GM15510 (cell line): Measurements from ENCODE around the gene BOD1L1.

ENCODE experiments used
- POLR2A ChIP-seq: IDR thresholded peaks from 3 replicates; pipeline ENCODE4 v1.6.1; 2011; ENCODE audit warnings: borderline replicate concordance; ENCODE audit not compliant: insufficient read length; ENCODE audit errors: extremely low read depth

The BOD1L1 gene

GRCh38 chr4:13641084-13641483, 13.6 kb upstream of the BOD1L1 start:
- no peak for TF ChIP-seq POLR2A

GRCh38 chr4:13640149-13640940, 12.8 kb upstream of the BOD1L1 start:
- TF ChIP-seq POLR2A, result no peak

DNA sequence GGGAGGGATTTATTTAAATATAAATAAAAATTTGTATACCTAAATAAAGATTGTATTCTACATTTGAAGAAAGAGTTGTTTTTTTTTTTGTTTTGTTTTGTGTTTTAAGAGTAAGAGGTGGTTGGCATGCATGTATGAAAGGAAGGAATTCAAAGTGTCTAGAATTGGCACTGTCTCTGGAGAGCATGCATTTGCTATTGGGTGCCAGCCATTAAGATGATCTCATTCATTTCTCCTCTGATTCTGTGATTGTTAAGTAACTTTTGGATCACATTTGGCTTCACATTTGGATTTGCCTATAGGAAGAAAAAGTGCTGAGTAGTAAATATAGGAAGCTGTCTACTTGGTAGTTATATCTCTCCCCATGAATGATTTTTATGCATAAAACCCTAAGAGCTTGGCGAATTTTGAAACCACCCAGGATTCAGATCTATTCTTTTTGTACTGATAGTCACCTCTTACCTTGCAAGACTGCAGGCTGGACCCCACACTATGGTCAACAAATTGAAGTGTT, 7.8 kb upstream of the BOD1L1 start:
- no peak for TF ChIP-seq POLR2A

DNA sequence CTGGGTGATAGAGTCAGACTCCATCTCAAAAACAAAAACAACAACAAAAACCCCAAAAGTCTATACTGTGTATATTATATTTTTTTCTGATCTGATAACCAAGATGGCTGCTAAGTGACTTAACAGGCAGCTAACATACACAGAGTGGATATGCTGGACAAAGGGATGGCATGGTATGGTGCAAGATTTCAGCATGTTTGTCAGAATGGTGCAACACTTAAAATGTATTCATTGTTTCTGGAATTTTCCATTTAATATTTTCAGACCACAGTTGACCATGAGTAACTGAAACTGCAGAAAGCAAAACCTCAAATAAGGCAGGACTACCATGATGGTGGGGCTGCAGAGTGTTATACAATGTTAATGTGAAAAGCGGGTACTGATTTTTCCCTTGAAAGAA, 6.1 kb upstream of the BOD1L1 start:
- no peak for TF ChIP-seq POLR2A

DNA sequence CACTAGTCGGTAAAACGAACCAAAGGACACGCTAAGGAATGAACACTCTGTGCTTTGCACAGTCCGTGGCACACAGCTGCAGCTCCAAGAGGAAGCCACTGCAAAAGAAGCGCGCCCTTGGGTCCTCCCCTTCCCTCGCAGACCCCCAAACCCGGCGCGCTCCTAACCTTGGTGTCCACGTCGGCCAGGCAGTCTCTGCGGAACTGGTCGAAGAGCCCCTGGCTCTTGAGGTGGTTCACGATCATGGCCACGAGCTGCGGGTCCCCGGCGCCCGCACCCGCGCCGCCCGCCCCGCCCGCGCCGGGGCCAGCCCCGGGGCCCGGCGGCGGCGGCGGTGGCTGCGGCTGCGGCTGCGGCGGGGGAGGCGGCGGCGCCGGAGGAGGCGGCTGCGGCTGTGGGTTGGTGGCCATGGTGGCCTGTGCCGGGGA, 333 bp downstream of the BOD1L1 start:
- no peak for TF ChIP-seq POLR2A

DNA sequence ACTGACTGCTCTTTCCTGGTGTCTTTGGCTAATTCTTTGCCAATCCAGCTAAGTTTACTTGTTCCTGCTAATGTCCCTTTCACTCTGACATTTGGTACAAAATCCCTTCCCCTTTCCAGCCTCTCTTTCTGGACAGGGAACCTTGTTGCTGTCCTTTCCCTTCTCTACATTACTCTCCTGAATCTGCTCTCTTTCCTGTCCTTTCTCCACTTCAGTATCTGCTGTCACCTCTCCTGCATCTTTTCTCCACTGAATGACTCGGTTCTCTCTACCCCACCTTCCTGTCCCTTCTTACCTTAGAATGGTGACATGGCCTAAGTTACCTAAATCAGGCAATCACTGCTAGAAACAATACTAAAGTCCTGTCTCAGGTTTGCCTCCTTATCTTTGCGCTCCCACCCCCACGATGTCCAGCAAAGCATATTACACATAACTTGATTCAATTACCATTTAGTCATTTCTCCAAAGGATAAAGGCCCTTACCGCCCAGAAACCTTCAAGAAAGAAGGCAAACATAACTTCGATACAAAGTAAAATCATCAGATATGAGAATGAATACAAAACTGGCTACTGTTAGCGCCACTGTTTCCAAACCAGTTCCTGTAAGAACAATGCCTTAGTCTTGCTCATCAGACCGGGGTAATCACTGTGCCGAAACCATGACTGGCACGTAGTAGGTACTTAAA, 890 bp downstream of the BOD1L1 start:
- no peak for TF ChIP-seq POLR2A

- TF ChIP-seq POLR2A, result no peak
Observed at GRCh38 chr4:13618212-13618806, 9.2 kb downstream of the BOD1L1 start.

DNA sequence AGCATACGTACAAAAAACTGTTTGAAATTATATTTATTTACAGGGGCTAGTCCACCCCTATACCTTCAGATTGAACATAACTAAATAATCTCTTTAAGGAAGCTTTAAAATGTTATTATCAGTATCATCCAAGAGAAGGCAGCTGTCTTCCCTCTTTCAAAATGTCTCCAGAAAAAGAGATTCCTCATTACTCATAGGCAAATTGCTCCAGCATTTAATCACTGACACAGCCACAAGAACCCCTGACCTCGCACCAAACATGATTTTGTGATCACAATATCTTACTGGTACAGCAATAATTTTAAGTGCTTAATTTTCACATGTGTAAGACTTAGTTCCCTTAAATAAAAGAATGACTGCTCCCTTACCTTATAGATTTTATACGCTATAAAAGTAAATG, 9.7 kb downstream of the BOD1L1 start:
- no peak for TF ChIP-seq POLR2A

DNA sequence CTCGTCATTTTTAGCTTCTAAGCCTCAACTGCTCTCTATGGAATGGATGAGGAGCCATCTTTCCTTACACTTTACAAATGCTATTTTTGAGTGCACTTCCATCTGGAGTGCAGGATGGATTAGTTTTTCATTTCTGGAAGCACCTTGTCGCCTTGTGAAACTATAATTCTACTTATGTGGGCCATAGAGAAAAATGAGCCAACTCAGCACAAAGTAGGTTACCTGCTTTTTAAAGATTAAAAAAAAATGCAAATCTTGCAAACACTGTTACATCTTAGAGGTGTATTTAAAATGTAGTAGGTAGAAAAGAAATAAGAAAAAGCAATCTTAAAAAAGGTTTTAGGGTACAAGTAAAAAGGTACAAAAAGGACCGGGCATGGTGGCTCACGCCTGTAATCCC, 10.9 kb downstream of the BOD1L1 start:
- TF ChIP-seq POLR2A, result no peak

DNA sequence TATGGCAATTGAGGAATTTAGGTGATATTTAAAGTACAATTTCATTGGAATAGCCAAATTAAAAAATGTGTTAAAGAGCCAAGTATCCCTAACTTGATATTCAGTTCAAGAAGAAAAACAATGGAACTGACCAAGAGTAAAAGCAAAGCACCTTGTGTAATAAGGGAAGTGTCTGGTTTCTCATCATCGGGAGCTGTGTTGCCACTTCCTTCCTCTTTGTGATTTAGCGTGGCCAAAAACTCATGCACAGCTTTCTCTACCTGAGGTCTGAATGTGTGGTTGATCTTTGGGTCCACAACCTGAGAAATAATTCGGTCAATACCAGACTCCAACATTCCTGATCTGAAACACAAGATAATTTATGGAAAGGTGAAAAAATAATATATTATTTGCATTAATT, 12.4 kb downstream of the BOD1L1 start:
- no peak for TF ChIP-seq POLR2A

DNA sequence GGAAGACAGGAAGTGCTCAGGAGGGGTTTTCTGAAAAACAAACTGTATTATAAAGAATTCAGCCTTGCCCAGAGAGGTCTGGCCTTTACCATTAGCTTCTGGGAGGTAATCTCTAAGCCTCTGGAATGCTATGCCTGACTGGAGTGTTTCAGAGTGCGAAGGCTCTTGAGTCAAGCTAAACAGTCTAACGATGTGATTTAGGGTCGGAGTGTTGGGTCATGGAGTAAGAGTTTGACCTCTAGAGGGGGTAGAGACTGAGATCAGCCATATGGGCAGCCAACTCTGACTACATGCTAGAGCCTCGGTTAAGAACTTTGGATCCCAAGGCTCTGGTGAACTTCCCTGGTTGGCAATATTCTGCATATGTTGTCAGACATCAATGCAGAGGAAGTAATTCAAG, 15.0 kb downstream of the BOD1L1 start:
- no peak for TF ChIP-seq POLR2A

GRCh38 chr4:13611283-13611842, 16.2 kb downstream of the BOD1L1 start:
- TF ChIP-seq POLR2A, result peak; percentile 28

- no peak for TF ChIP-seq POLR2A
Observed at GRCh38 chr4:13605330-13605729, 22.2 kb downstream of the BOD1L1 start.

GRCh38 chr4:13601848-13602247, 25.7 kb downstream of the BOD1L1 start:
- TF ChIP-seq POLR2A, result no peak

GRCh38 chr4:13601048-13601447, 26.5 kb downstream of the BOD1L1 start:
- TF ChIP-seq POLR2A, result no peak
